ENCODE measurements around the gene RABEP2.

DNA sequence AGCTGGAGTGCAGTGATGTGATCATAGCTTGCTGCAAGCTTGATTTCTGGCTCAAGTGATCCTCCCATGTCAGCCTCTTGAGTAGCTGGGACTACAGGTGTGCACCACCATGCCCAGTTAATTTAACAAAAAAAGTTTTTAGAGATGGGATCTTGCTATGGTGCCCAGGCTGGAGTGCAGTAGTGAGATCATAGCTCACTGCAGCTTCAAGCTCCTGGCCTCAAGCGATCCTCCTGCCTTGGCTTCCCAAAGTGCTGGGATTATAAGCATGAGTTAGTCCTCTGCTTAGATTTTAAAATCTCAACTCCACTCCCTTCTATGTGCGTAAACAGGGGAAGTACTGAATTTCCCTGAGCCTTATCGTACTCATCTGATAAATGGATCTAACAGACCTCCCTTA, 6.3 kb downstream of the RABEP2 start:
- TF ChIP-seq POLR2A (IDR thresholded peaks at IDR 0.05; ENCODE audit: low read length) (no peak), GATA1 (IDR thresholded peaks at IDR 0.05; ENCODE audit: low read depth, low read length) (no peak)

Measured in erythroblast (primary cell).